K562 (cell line): Measurements from ENCODE around the gene TMEM106B. TPM values are rescaled to one million over a fixed set of nuclear protein-coding genes. Genes with fewer than 3 reads are reported as not detected.

Experiments
- ATAC-seq: fragments of 200-7000 bp; cut with Tn5 transposase; 3 replicates; pipeline ENCODE4 v1.9.1; 2020; ENCODE audit warnings: moderate library complexity
- BruUV-seq: library from RNA; stranded (reverse); fragments of 400-500 nt; replicated peaks from 2 replicates; lab custom pipeline; 2021; lab: Mats Ljungman, UMichigan
- CTCF ChIA-PET: fragments of 300-600 bp; formaldehyde crosslinking; extraction: SDS; loops from one replicate; lab custom pipeline; 2021; ENCODE audit warnings: low intra/inter-chr PET ratio; lab: Yijun Ruan, JAX
- POLR2A ChIA-PET: fragments of 300-600, 350-650 bp; sonication (Branson Sonifier 250); formaldehyde crosslinking; extraction: SDS; loops from one replicate; lab custom pipeline; 2021; ENCODE audit warnings: antibody characterized with exemption, inconsistent platforms; lab: Yijun Ruan, JAX
- DNase-seq, 4 experiments: peaks; one replicate each; pipeline versions ENCODE4 v3.0.0 to v3.0.0-alpha.2; 2011 to 2018; ENCODE audit warnings: low spot score in 3 of 4, mixed read lengths in 3 of 4; ENCODE audit errors: extremely low read depth in 1 of 4
- FAIRE-seq: peaks from 2 replicates; lab custom pipeline; 2011; peaks lifted over from hg19 to GRCh38; lab: Jason Lieb, UNC
- H2AFZ ChIP-seq: 2 replicates; pipeline ENCODE4 v1.6.0; 2011; ENCODE audit warnings: low read depth, low read length, control low read depth, inconsistent platforms
- H3K27ac ChIP-seq: fragments of 200-600 bp; 3 replicates; pipeline ENCODE4 v1.8.0; 2011; ENCODE audit warnings: low read depth, mild to moderate bottlenecking, control low read depth, inconsistent platforms, low read length, moderate library complexity, mixed read lengths; ENCODE audit errors: extremely low read depth
- H3K27me3 ChIP-seq, 2 experiments: fragments of 300-600 bp in 1 of 2; 2 replicates in 1 of 2; 3 replicates in 1 of 2; pipeline versions ENCODE4 v1.6.0 to v1.8.0; 2011; ENCODE audit warnings: inconsistent platforms in 2 of 2, low read length in 2 of 2, mild to moderate bottlenecking in 1 of 2, mixed read lengths in 1 of 2, moderate library complexity in 1 of 2; ENCODE audit not compliant: control insufficient read depth in 2 of 2, insufficient read depth in 2 of 2
- H3K36me3 ChIP-seq: fragments of 300-600 bp; 3 replicates; pipeline ENCODE4 v1.8.0; 2011; ENCODE audit warnings: mild to moderate bottlenecking, low read length, inconsistent platforms; ENCODE audit not compliant: control insufficient read depth, insufficient read depth
- H3K4me1 ChIP-seq, 2 experiments: fragments of 200-600 bp in 1 of 2; replicated peaks in 1 of 2; 2 replicates in 1 of 2; 3 replicates in 1 of 2; pipeline versions ENCODE4 v1.5.1 to v1.8.0; 2011; ENCODE audit warnings: inconsistent platforms in 2 of 2, low read length in 2 of 2, mild to moderate bottlenecking in 1 of 2, mixed read lengths in 1 of 2, moderate library complexity in 1 of 2; ENCODE audit not compliant: control insufficient read depth in 2 of 2, insufficient read depth in 2 of 2
- H3K4me2 ChIP-seq: 2 replicates; pipeline ENCODE4 v1.6.1; 2011; ENCODE audit warnings: low read length, control low read depth, inconsistent platforms, mixed read lengths; ENCODE audit not compliant: insufficient read depth
- H3K4me3 ChIP-seq: fragments of 200-600 bp; sonication (generic), shearing (Covaris generic); 2 replicates; pipeline ENCODE4 v1.5.1; 2016; ENCODE audit warnings: control low read depth, inconsistent platforms
- H3K79me2 ChIP-seq: fragments of 200-600 bp; 3 replicates; pipeline ENCODE4 v1.8.0; 2011; ENCODE audit warnings: low read length, inconsistent platforms; ENCODE audit not compliant: control insufficient read depth, insufficient read depth
- H3K9ac ChIP-seq, 2 experiments: 2 replicates each; pipeline versions ENCODE4 v1.6.0 to v1.6.1; 2011; ENCODE audit warnings: low read depth in 2 of 2, low read length in 2 of 2, control low read depth in 1 of 2, inconsistent platforms in 1 of 2, mild to moderate bottlenecking in 1 of 2, mixed read lengths in 1 of 2; ENCODE audit not compliant: insufficient read depth in 1 of 2
- H3K9me1 ChIP-seq: one replicate; pipeline ENCODE4 v1.6.0; 2011; ENCODE audit warnings: inconsistent platforms, mild to moderate bottlenecking, low read length, moderate library complexity; ENCODE audit not compliant: control insufficient read depth, insufficient read depth
- H3K9me3 ChIP-seq: replicated peaks from 2 replicates; pipeline ENCODE4 v1.5.1; 2011; ENCODE audit warnings: low read depth, low read length, inconsistent platforms; ENCODE audit not compliant: control insufficient read depth, insufficient read depth
- H4K20me1 ChIP-seq: replicated peaks from 2 replicates; pipeline ENCODE4 v1.6.1; 2011; ENCODE audit warnings: low read length, inconsistent platforms, mixed read lengths; ENCODE audit not compliant: control insufficient read depth, insufficient read depth
- ILF3 ChIP-seq: fragments of 450-650 bp; IDR thresholded peaks from 2 replicates; pipeline ENCODE4 v1.6.1; 2018; ENCODE audit warnings: antibody characterized with exemption, mild to moderate bottlenecking, moderate library complexity, borderline replicate concordance
- MAFK ChIP-seq: IDR thresholded peaks from 2 replicates; pipeline ENCODE4 v1.6.1; 2011; ENCODE audit warnings: low read length, improper control_type of control experiment
- RB1 ChIP-seq: fragments of 450-650 bp; IDR thresholded peaks from 2 replicates; pipeline ENCODE4 v1.6.1; 2017; ENCODE audit warnings: low read depth, mild to moderate bottlenecking
- RFX5 ChIP-seq: IDR thresholded peaks from 2 replicates; pipeline ENCODE4 v1.6.1; 2011; ENCODE audit warnings: low read depth, mild to moderate bottlenecking, improper control_type of control experiment, low read length
- SPI1 ChIP-seq: IDR thresholded peaks from 2 replicates; pipeline ENCODE4 v1.6.1; 2011; ENCODE audit warnings: low read depth, low read length, control low read depth, borderline replicate concordance
- WGBS: fragments of 100-300 bp; shearing (Covaris generic); methylation state at CpG from one replicate; pipeline ENCODE4 v1.1.6; 2016; ENCODE audit warnings: low coverage, mixed read lengths; ENCODE audit not compliant: insufficient coverage; ENCODE audit errors: missing lambda C conversion rate; 5-methylcytosine and 5-hydroxymethylcytosine counted together
- in situ Hi-C: fragments of 300-500 bp; cut with MboI; formaldehyde crosslinking; loops from 4 replicates; pipeline ENCODE4 v1.15.0; 2018; ENCODE audit warnings: inconsistent platforms, mixed read lengths
- intact Hi-C: fragments of 100-400 bp; cut with micrococcal nuclease; formaldehyde crosslinking; loops from 2 replicates; pipeline ENCODE4 v1.14.2; 2022
- polyA plus RNA-seq, 8 experiments: library from polyadenylated mRNA; depleted of rRNA in 4 of 8; stranded (reverse) in 5 of 8; unstranded in 3 of 8; fragments of >200 nt; fragmentation: Nextera tagmentation in 2 of 8; fragmentation: Illumina TruSeq in 1 of 8; extraction: Ambion mirVana in 2 of 8; extraction: Trizol in 1 of 8; gene quantifications; 2 replicates each; pipeline versions ENCODE4 v1.2.1 to v1.2.3, GENCODE V29; 2011 to 2014; ENCODE audit warnings: inconsistent platforms in 1 of 8, missing spikeins in 1 of 8
- total RNA-seq, 7 experiments: library from RNA; depleted of rRNA in 6 of 7; stranded (reverse); fragments of >200 nt in 6 of 7; fragmentation: Illumina TruSeq in 2 of 7; extraction: Trizol in 2 of 7; gene quantifications; 2 replicates each; pipeline versions ENCODE4 v1.2.1 to v1.2.3, GENCODE V29; 2011 to 2021; ENCODE audit warnings: low replicate concordance in 1 of 7
- TF ChIP-seq, protein P1 (sequence below): fragments of 250-450 bp; sonication (Bioruptor Pico); IDR thresholded peaks from 2 replicates; pipeline ENCODE4 v1.4.0; 2020

Gene TMEM106B
- total and polyA plus RNA-seq, 9 of the 15 experiments (the other 6 are each of a cell fraction or from before 2014, with no cell fraction given): 8.6 to 30.4 (median 18.7) TPM

DNA sequence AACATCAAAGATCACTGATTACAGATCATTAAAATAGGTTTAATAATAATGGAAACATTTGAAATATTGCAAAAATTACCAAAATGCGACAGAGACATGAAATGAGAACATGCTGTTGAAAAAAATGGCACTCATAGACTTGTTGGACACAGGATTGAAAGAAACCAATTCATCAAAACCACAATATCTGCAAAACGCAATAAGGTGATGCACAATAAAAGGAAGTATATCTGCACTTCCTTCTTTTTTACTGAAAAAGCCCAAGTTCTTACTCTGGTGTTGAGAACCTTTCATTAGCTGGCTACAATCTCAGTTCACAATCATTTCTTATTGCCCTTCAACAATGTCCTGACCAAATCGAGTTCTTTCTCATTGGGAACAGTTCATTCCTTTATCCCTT is 28.7 kb downstream of the TMEM106B start:
- no peak overlapping the region for H3K27ac ChIP-seq
- no peak overlapping the region for H3K9ac ChIP-seq
- no peaks in the 10 kb centered on the region for H3K9me3 ChIP-seq
- POLR2A ChIA-PET: no interaction called here
- H3K4me1 ChIP-seq: no peaks in the 10 kb centered on the region
- H2AFZ ChIP-seq: no peak overlapping the region
- ATAC-seq (no peak), DNase-seq (no peak), FAIRE-seq (no peak)
- no peaks in the 10 kb centered on the region for H3K27me3 ChIP-seq
- H3K4me3 ChIP-seq: no peak overlapping the region
- H3K9me1 ChIP-seq: no peaks in the 10 kb centered on the region
- in situ Hi-C loops (no loop called here), intact Hi-C loops (no loop called here)
- H3K79me2 ChIP-seq: no peaks in the 10 kb centered on the region
- CTCF ChIA-PET: interaction anchor here (0.7 kb wide), 1 partner anchor 40 kb away, joined by 3 read pairs; no protein-coding TSS in a partner anchor
- no peak for TF ChIP-seq RB1
- no peak for TF ChIP-seq MAFK
- peak; percentile 56; the same call in 1 of the 2 replicates for TF ChIP-seq SPI1
- TF ChIP-seq, protein P1, sequence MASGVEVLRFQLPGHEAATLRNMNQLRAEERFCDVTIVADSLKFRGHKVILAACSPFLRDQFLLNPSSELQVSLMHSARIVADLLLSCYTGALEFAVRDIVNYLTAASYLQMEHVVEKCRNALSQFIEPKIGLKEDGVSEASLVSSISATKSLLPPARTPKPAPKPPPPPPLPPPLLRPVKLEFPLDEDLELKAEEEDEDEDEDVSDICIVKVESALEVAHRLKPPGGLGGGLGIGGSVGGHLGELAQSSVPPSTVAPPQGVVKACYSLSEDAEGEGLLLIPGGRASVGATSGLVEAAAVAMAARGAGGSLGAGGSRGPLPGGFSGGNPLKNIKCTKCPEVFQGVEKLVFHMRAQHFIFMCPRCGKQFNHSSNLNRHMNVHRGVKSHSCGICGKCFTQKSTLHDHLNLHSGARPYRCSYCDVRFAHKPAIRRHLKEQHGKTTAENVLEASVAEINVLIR (CRISPR knock-in tag): no peak
- TF ChIP-seq ILF3: no peak
- TF ChIP-seq RFX5: no peak
- H4K20me1 ChIP-seq: no peaks in the 10 kb centered on the region
- H3K4me2 ChIP-seq: no peak overlapping the region
- H3K36me3 ChIP-seq: peaks cover under 1% of the 10 kb centered on the region; the same call in 1 of the 3 replicates
- WGBS: 28% methylated on average over 3 of the region's 3 CpGs
- no TSS peak for BruUV-seq
